ENCODE results near the gene TACC2. TPM values are rescaled to one million over a fixed set of nuclear protein-coding genes. Genes with fewer than 3 reads are reported as not detected.

Gene TACC2
- polyA plus RNA-seq, 4 donors, result 28.6 to 99.5 (median 77.2) TPM

DNA sequence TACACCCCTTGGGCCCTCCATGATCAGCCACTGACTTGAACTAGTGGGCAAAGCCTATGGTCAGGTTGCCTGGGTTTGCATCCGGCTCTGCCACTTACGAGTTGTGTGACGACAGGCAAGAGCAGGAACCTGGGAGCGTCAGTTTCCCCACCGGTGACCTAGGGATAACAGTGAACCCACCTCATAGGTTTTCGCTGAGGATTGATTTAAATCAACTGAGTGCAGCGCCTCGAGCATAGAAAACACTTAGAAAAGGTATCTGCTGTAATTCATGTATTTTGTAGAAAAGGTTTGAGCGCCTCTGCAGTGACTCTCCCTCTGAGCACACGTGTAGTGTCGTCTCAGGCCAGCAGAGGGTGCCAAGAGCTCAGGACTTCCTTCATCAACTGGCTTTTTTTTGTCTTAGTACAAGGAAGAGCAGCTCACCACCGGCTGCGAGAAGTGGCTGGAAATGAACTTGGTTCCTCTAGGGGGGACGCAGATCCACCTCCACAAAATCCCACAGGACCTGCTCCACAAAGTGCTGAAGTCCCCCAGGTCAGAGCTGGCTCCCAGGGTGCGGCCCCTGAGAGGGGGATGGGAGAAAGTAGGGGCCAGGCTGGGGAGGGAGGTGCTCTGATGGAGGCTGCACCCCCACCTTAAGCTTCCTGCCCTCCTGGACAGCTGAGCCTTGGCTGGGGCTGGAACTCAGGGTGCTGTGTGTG, 309.8 kb downstream of the TACC2 start:
- no peaks in the 10 kb centered on the region for H3K27me3 ChIP-seq (ENCODE audit: control insufficient read depth in 3 of 3, insufficient read depth in 3 of 3, low read length in 3 of 3)
- H3K4me1 ChIP-seq (ENCODE audit: control insufficient read depth in 3 of 3, insufficient read depth in 2 of 3, low read depth in 1 of 3, low read length in 2 of 3), result peaks cover 0 to 21% (median 0%) of the 10 kb centered on the region in 3 donors
- H3K4me3 ChIP-seq (ENCODE audit: low read depth in 1 of 3, low read length in 3 of 3), result peak overlapping the region in 1 of 3 donors; percentile 26
- H3K36me3 ChIP-seq (ENCODE audit: control insufficient read depth in 3 of 3, insufficient read depth in 2 of 3, low read depth in 1 of 3, low read length in 3 of 3), result no peaks in the 10 kb centered on the region
- peak; percentile 80 to 86 for DNase-seq
- FAIRE-seq, result no peak
- 21 to 28% (median 25%) methylated on average over 15 of the region's 15 CpGs for WGBS, 3 donors
- H3K27ac ChIP-seq (ENCODE audit: low read depth in 1 of 3, low read length in 2 of 3), result no peak overlapping the region
- no peaks in the 10 kb centered on the region for H3K9me3 ChIP-seq (ENCODE audit: control insufficient read depth in 2 of 2, insufficient read depth in 1 of 2, low read depth in 1 of 2, low read length in 1 of 2)

- no peaks in the 10 kb centered on the region for H3K9me3 ChIP-seq (ENCODE audit: control insufficient read depth in 2 of 2, insufficient read depth in 1 of 2, low read depth in 1 of 2, low read length in 1 of 2)
- FAIRE-seq, result no peak
These were observed 310.6 kb downstream of the TACC2 start for GRCh38 chr10:122299423-122300075.

GRCh38 chr10:122301055-122301810, 312.3 kb downstream of the TACC2 start:
- no peaks in the 10 kb centered on the region for H3K36me3 ChIP-seq (ENCODE audit: control insufficient read depth in 3 of 3, insufficient read depth in 2 of 3, low read depth in 1 of 3, low read length in 3 of 3)
- 58 to 60% (median 58%) methylated on average over 12 of the region's 12 CpGs for WGBS, 3 donors
- peak; percentile 9 to 50 for DNase-seq
- no peak overlapping the region for H3K4me3 ChIP-seq (ENCODE audit: low read depth in 1 of 3, low read length in 3 of 3)
- H3K27me3 ChIP-seq (ENCODE audit: control insufficient read depth in 3 of 3, insufficient read depth in 3 of 3, low read length in 3 of 3), result no peaks in the 10 kb centered on the region
- no peak for FAIRE-seq
- peaks cover 0 to 7% of the 10 kb centered on the region in 2 donors for H3K9me3 ChIP-seq (ENCODE audit: control insufficient read depth in 2 of 2, insufficient read depth in 1 of 2, low read depth in 1 of 2, low read length in 1 of 2)
- peaks cover 0 to 16% (median 0%) of the 10 kb centered on the region in 3 donors for H3K4me1 ChIP-seq (ENCODE audit: control insufficient read depth in 3 of 3, insufficient read depth in 2 of 3, low read depth in 1 of 3, low read length in 2 of 3)
- no peak overlapping the region for H3K27ac ChIP-seq (ENCODE audit: low read depth in 1 of 3, low read length in 2 of 3)

More at GRCh38 chr10:122299423-122300075, 310.6 kb downstream of the TACC2 start:
- no peak for DNase-seq
- peaks cover 0 to 16% (median 0%) of the 10 kb centered on the region in 3 donors for H3K4me1 ChIP-seq (ENCODE audit: control insufficient read depth in 3 of 3, insufficient read depth in 2 of 3, low read depth in 1 of 3, low read length in 2 of 3)
- H3K4me3 ChIP-seq (ENCODE audit: low read depth in 1 of 3, low read length in 3 of 3), result no peak overlapping the region
- no peaks in the 10 kb centered on the region for H3K36me3 ChIP-seq (ENCODE audit: control insufficient read depth in 3 of 3, insufficient read depth in 2 of 3, low read depth in 1 of 3, low read length in 3 of 3)
- H3K27me3 ChIP-seq (ENCODE audit: control insufficient read depth in 3 of 3, insufficient read depth in 3 of 3, low read length in 3 of 3), result no peaks in the 10 kb centered on the region
- no peak overlapping the region for H3K27ac ChIP-seq (ENCODE audit: low read depth in 1 of 3, low read length in 2 of 3)
- 85 to 88% (median 87%) methylated on average over 14 of the region's 14 CpGs for WGBS, 3 donors

- peak in 1 of 2 donors; percentile 20 for DNase-seq
These were observed 312.8 kb downstream of the TACC2 start for GRCh38 chr10:122301811-122302115.

GRCh38 chr10:122302315-122302714, 313.4 kb downstream of the TACC2 start:
- peaks cover 0 to 7% of the 10 kb centered on the region in 2 donors for H3K9me3 ChIP-seq (ENCODE audit: control insufficient read depth in 2 of 2, insufficient read depth in 1 of 2, low read depth in 1 of 2, low read length in 1 of 2)
- H3K4me3 ChIP-seq (ENCODE audit: low read depth in 1 of 3, low read length in 3 of 3), result no peak overlapping the region
- 91 to 92% (median 92%) methylated on average over 4 of the region's 4 CpGs for whole genome bisulfite sequencing, 3 donors
- no peak for FAIRE-seq
- no peak overlapping the region for H3K27ac ChIP-seq (ENCODE audit: low read depth in 1 of 3, low read length in 2 of 3)
- H3K4me1 ChIP-seq (ENCODE audit: control insufficient read depth in 3 of 3, insufficient read depth in 2 of 3, low read depth in 1 of 3, low read length in 2 of 3), result peaks cover 0 to 19% (median 0%) of the 10 kb centered on the region in 3 donors
- no peaks in the 10 kb centered on the region for H3K36me3 ChIP-seq (ENCODE audit: control insufficient read depth in 3 of 3, insufficient read depth in 2 of 3, low read depth in 1 of 3, low read length in 3 of 3)
- H3K27me3 ChIP-seq (ENCODE audit: control insufficient read depth in 3 of 3, insufficient read depth in 3 of 3, low read length in 3 of 3), result no peaks in the 10 kb centered on the region
- DNase-seq, result no peak

More at GRCh38 chr10:122301811-122302115, 312.8 kb downstream of the TACC2 start:
- FAIRE-seq, result no peak
- peaks cover 0 to 7% of the 10 kb centered on the region in 2 donors for H3K9me3 ChIP-seq (ENCODE audit: control insufficient read depth in 2 of 2, insufficient read depth in 1 of 2, low read depth in 1 of 2, low read length in 1 of 2)
- H3K27ac ChIP-seq (ENCODE audit: low read depth in 1 of 3, low read length in 2 of 3), result no peak overlapping the region
- peaks cover 0 to 16% (median 0%) of the 10 kb centered on the region in 3 donors for H3K4me1 ChIP-seq (ENCODE audit: control insufficient read depth in 3 of 3, insufficient read depth in 2 of 3, low read depth in 1 of 3, low read length in 2 of 3)
- H3K4me3 ChIP-seq (ENCODE audit: low read depth in 1 of 3, low read length in 3 of 3), result no peak overlapping the region
- no peaks in the 10 kb centered on the region for H3K27me3 ChIP-seq (ENCODE audit: control insufficient read depth in 3 of 3, insufficient read depth in 3 of 3, low read length in 3 of 3)
- 64 to 81% (median 67%) methylated on average over 7 of the region's 7 CpGs for WGBS, 3 donors
- no peaks in the 10 kb centered on the region for H3K36me3 ChIP-seq (ENCODE audit: control insufficient read depth in 3 of 3, insufficient read depth in 2 of 3, low read depth in 1 of 3, low read length in 3 of 3)

GRCh38 chr10:122303271-122304053, 314.5 kb downstream of the TACC2 start:
- no peaks in the 10 kb centered on the region for H3K27me3 ChIP-seq (ENCODE audit: control insufficient read depth in 3 of 3, insufficient read depth in 3 of 3, low read length in 3 of 3)
- FAIRE-seq (no peak), DNase-seq (no peak)
- no peak overlapping the region for H3K27ac ChIP-seq (ENCODE audit: low read depth in 1 of 3, low read length in 2 of 3)
- peaks cover 0 to 30% (median 4%) of the 10 kb centered on the region in 3 donors for H3K4me1 ChIP-seq (ENCODE audit: control insufficient read depth in 3 of 3, insufficient read depth in 2 of 3, low read depth in 1 of 3, low read length in 2 of 3)
- peaks cover 0 to 7% of the 10 kb centered on the region in 2 donors for H3K9me3 ChIP-seq (ENCODE audit: control insufficient read depth in 2 of 2, insufficient read depth in 1 of 2, low read depth in 1 of 2, low read length in 1 of 2)
- WGBS, 3 donors, result 81 to 87% (median 82%) methylated on average over 9 of the region's 9 CpGs
- no peaks in the 10 kb centered on the region for H3K36me3 ChIP-seq (ENCODE audit: control insufficient read depth in 3 of 3, insufficient read depth in 2 of 3, low read depth in 1 of 3, low read length in 3 of 3)
- H3K4me3 ChIP-seq (ENCODE audit: low read depth in 1 of 3, low read length in 3 of 3), result no peak overlapping the region

Data from small intestine (tissue), 7 donors.